ENCODE data around the gene DDX20.

The DDX20 gene

GRCh38 chr1:111755331-111756123 is at the start of gene DDX20:
TSS of gene DDX20 (plus strand) at chr1:111755901. CDS start at chr1:111755925, 24 bp downstream.
- peak; percentile 92 for DNase-seq

- DNase-seq, result no peak
Measured at GRCh38 chr1:111706921-111707320, 48.8 kb upstream of the DDX20 start.

- no peak for DNase-seq
Measured at GRCh38 chr1:111707906-111708305, 47.8 kb upstream of the DDX20 start.

- no peak for DNase-seq
Measured at GRCh38 chr1:111709986-111710385, 45.7 kb upstream of the DDX20 start.

- no peak for DNase-seq
Measured at GRCh38 chr1:111716333-111716732, 39.4 kb upstream of the DDX20 start.

- no peak for DNase-seq
Measured at GRCh38 chr1:111717450-111717849, 38.3 kb upstream of the DDX20 start.

- DNase-seq, result no peak
Measured at GRCh38 chr1:111719135-111719534, 36.6 kb upstream of the DDX20 start.

- DNase-seq, result no peak
Measured at GRCh38 chr1:111719674-111720132, 36.0 kb upstream of the DDX20 start.

GRCh38 chr1:111720274-111720976 is 35.3 kb upstream of the DDX20 start:
- no peak for DNase-seq

GRCh38 chr1:111720977-111721786 is 34.5 kb upstream of the DDX20 start:
- DNase-seq, result no peak

GRCh38 chr1:111723091-111723806 is 32.5 kb upstream of the DDX20 start:
- no peak for DNase-seq

GRCh38 chr1:111723871-111724270 is 31.8 kb upstream of the DDX20 start:
- DNase-seq, result no peak

GRCh38 chr1:111725192-111725591 is 30.5 kb upstream of the DDX20 start:
- no peak for DNase-seq

- no peak for DNase-seq
Measured at GRCh38 chr1:111727056-111727455, 28.6 kb upstream of the DDX20 start.

GRCh38 chr1:111729271-111729921 is 26.3 kb upstream of the DDX20 start:
- DNase-seq, result no peak

GRCh38 chr1:111729946-111730681 is 25.6 kb upstream of the DDX20 start:
- no peak for DNase-seq

- no peak for DNase-seq
Measured at GRCh38 chr1:111730706-111731105, 25.0 kb upstream of the DDX20 start.

- no peak for DNase-seq
Measured at GRCh38 chr1:111731956-111732355, 23.7 kb upstream of the DDX20 start.

- no peak for DNase-seq
Measured at GRCh38 chr1:111732718-111733117, 23.0 kb upstream of the DDX20 start.

- DNase-seq, result no peak
Measured at GRCh38 chr1:111733183-111733991, 22.3 kb upstream of the DDX20 start.

- DNase-seq, result no peak
Measured at GRCh38 chr1:111733992-111734341, 21.7 kb upstream of the DDX20 start.
